HG03066 (cell line): ENCODE measurements around the gene AGPAT4.
"Not testable (repeated sequence)": the region's sequence is repeated elsewhere in the genome, so short reads cannot be mapped to it uniquely, and the experiment has no call there.

ENCODE experiments used
- ATAC-seq: cut with Tn5 transposase; IDR thresholded peaks from one replicate; pipeline ENCODE4 v1.9.1; 2021; ENCODE audit warnings: low read depth; ENCODE audit not compliant: unreplicated experiment

Gene AGPAT4

GRCh38 chr6:161125591-161125990 is 148.3 kb downstream of the AGPAT4 start:
- no peak for ATAC-seq

- ATAC-seq: not testable (repeated sequence)
These were observed 150.5 kb downstream of the AGPAT4 start for GRCh38 chr6:161123319-161123718.

- no peak for ATAC-seq
These were observed 155.9 kb downstream of the AGPAT4 start for GRCh38 chr6:161117942-161118341.

- no peak for ATAC-seq
These were observed 156.6 kb downstream of the AGPAT4 start for GRCh38 chr6:161117308-161117707.

- no peak for ATAC-seq
These were observed 157.3 kb downstream of the AGPAT4 start for GRCh38 chr6:161116554-161116953.

GRCh38 chr6:161115468-161115867 is 158.4 kb downstream of the AGPAT4 start:
- ATAC-seq: no peak

GRCh38 chr6:161111261-161111660 is 162.6 kb downstream of the AGPAT4 start:
- no peak for ATAC-seq

- no peak for ATAC-seq
These were observed 163.7 kb downstream of the AGPAT4 start for GRCh38 chr6:161110028-161110779.

DNA sequence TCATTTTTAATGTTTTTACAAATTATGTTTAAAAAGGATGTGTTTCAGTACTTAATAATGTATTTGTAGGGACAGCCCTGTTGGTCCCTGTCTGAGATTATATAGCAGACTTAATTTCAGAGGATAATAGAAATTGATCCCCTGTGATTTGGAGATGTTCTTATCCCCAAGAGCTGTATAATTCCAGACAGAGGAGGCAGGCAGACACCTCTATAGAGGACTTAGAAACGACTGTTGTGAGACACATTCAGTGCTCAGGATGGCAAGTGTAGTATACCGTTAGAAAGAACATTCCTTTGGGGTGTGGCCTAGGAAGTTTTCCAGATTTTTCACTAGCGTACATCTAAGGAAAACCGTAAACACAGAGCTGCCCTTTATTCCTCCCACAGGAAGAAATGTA is 164.5 kb downstream of the AGPAT4 start:
- no peak for ATAC-seq

DNA sequence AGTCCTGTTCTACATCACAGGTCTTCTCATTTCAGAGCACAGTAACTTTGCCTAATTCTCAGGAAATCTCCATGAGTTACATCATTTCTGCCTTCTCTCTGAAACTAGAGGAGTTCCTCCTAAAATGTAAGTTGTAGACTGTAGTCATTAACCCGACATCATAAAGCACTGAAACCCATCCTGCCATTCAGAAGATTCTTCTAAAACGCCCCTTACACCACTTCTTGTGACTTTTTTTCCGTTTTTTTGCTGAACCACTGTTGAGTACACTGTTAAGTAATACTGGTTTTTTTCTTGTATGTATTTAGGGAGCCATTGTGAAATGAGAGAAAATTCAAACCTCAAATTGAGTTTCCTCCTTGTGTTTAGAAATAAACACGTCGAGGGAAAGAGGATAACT is 164.9 kb downstream of the AGPAT4 start:
- ATAC-seq: no peak

GRCh38 chr6:161107779-161108730 is 165.8 kb downstream of the AGPAT4 start:
- ATAC-seq: no peak

DNA sequence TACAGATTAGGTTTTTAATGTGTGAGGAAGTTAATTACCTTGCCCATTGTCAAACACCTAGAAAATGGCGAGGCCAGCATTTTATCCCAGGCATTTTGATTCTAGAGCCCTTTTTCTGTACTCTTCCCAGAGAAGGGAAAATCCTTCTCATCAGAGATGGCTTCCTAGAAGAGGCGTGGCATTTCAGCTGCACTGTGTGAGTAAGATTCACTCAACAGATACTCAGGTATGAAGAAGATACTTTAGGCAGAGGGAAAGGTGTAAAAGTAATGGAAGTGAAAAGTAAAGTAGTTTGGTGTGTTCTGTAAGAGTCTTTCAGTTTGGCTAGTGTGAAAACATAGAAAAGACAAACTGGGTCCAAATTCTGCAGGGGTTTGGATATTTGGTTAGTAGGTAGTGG is 168.5 kb downstream of the AGPAT4 start:
- no peak for ATAC-seq

- no peak for ATAC-seq
These were observed 168.9 kb downstream of the AGPAT4 start for GRCh38 chr6:161104966-161105365.

DNA sequence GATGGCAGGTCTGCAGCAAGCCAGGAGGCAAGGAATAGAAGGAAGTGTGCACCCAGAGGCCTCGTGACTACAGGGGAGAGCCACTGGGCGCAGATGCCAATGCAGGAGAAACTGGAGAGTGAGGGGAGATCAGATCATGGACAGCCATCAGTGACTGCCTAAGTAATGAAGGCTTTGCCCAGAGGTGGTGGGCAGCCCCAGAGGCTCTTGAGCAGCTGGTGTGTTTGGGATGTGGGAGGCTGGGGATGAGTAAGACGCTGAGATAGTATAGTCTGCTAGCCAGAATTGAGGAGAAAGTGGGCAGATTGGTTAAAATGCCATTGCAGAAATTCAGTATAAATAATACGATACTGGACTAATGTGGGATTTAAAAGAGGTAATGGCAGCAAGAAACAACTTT is 170.4 kb downstream of the AGPAT4 start:
- ATAC-seq: no peak

DNA sequence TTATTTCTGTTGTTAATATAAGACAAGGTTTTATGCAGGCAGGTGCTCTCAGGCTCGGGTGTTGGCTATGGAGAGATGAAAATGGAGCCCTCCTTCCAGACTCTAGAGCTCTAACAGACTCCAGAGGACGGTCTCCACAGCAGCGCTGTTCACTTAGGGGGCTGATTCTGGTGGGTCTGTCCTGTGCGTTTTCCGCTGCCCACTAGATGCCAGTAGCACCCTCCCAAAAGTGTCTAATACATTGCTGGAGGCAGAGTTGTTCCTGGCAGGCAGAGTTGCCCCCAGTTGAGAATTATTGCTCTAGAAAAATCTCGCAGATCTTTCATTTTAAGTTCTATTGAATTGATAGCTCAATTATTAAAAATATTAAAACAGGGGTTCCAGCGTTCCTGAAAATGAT is 172.3 kb downstream of the AGPAT4 start:
- no peak for ATAC-seq

- no peak for ATAC-seq
These were observed 173.8 kb downstream of the AGPAT4 start for GRCh38 chr6:161100072-161100471.

DNA sequence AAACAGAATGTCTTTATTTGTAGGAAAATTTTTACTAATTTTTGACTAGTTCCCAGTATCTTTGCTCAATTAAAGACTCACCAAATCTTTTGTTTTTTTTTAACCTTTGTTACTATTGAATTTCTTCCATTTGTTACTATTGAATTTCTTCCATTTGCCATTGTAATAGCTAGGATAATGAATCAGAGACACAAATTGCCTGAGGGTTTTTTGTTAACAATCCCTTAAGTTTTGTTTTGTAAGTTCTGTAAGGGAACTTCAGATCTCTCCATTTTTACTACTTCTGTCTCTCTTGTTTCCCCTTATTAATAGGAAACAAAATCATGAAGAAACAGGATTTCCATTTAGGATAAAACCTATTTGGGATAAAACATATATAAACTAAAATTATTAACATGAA is 177.9 kb downstream of the AGPAT4 start:
- no peak for ATAC-seq

GRCh38 chr6:161094955-161095354 is 178.9 kb downstream of the AGPAT4 start:
- no peak for ATAC-seq

DNA sequence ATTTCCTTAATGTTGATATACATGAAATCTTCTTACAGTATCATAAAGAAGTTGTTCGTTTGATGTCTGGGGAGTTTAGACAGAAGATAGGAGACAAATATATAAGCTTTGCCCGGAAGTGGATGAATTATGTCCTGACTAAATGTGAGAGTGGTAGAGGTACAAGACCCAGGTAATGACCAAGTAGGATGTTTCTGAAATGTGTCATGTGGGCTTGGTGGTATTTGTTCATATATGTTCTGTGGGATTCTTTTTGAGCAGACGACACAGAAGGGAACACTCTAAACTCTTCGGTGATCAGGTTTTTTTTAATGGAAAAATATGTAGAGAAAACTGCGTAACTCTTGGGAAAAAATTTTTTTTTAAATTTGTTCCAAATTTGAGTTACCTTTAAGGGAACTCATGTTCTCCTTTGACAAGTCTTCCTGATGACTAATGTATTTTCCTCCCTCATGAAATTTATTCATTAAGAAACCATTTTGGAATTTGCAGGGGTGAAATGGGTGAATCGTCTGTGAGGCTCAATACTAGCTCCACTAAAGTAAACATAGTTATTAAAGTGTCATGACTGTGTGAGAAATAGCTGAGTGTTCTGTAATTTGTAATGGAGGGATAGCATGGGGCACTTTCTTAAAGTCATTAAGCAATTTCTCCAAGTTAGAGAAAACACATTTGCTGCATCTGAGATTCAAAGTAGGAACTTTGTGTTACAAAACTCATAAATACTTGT is 181.7 kb downstream of the AGPAT4 start:
- ATAC-seq: no peak

DNA sequence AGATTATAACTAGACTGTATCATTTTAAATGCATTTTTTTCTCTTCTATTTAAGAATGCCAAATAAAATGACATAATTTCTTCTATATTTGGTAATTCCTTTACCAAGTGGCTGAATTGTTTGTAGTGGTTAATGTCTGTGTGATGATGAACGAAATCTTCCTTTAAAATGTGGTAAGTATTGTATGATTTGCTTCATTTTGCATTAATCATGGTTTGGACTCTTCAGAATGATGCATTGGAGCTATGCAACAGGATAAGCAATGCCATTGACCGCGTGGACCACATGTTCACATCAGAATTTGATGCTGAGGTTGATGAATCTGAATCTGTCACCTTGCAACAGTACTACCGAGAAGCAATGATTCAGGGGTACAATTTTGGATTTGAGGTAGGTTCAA is 182.7 kb downstream of the AGPAT4 start:
- ATAC-seq: no peak
